GM18870 (cell line): ENCODE results near the gene YPEL2.
"Not testable (repeated sequence)": the region's sequence is repeated elsewhere in the genome, so short reads cannot be mapped to it uniquely, and the experiment has no call there.

Experiments
- ATAC-seq: cut with Tn5 transposase; IDR thresholded peaks from one replicate; pipeline ENCODE4 v1.9.1; 2021; ENCODE audit warnings: moderate library complexity; ENCODE audit not compliant: unreplicated experiment

YPEL2 gene

GRCh38 chr17:59374612-59375011, 43.2 kb downstream of the YPEL2 start:
- no peak for ATAC-seq

GRCh38 chr17:59375857-59376256, 44.4 kb downstream of the YPEL2 start:
- ATAC-seq, result peak; percentile 47

DNA sequence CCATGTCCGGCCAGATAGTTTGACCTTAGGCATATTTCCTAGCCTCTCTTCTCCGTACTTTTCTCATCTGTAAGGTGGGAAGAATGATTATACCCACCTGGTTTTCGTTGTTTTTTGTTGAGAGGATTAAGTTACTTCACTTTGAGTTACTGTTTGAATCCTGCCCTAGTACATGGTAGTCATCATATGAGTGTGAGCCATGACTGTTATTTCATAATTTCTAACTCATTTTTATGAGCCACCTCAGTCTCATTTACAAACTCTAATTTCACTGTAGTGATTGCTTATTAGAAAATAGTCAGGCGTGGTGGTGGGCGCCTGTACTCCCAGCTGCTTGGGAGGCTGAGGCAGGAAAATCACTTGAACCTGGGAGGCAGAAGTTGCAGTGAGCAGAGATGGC, 45.1 kb downstream of the YPEL2 start:
- ATAC-seq, result no peak

GRCh38 chr17:59377410-59377809, 46.0 kb downstream of the YPEL2 start:
- ATAC-seq, result no peak

- no peak for ATAC-seq
These were observed 47.2 kb downstream of the YPEL2 start for GRCh38 chr17:59378675-59379074.

GRCh38 chr17:59380474-59380873, 49.0 kb downstream of the YPEL2 start:
- ATAC-seq, result no peak

DNA sequence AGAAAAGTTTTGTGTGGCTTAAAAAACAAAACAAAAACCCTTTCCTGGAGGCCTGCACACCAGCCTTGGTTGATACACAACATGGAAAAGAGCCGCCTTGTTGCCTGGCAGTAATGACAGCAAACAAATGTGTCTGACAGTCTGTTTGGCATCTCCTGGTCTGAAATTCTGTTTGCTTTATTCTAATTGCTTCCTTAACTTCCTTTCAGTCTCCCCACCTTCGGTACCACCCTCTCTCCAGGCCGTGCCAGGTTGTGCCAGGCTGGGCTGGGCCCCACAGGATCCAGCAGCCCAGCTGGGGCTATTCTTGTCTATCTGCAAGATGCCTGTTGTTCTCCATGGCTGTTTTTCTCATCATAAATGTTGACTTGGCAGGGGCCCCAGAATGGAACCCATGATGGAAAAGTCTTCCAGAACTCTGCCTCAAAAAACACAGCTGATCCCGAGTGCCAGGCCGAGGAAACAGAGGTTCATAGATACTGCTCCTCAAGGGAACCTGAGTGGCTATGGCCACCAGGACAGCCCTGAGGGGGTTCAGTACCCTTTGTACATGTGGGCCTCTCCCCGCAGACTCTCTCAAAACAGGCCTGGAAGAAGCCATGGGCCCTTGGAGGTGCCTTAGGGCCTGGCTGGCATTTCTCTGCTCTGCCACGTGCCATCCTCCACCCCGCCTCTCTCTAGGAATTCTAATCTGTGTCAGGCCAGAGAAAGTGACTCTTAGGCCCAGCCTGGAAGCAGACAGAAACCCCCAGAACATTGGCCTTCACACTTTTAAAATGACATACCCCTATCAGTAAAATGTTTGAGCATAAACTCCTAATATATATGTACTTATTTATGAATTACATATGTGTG, 50.5 kb downstream of the YPEL2 start:
- ATAC-seq, result no peak

DNA sequence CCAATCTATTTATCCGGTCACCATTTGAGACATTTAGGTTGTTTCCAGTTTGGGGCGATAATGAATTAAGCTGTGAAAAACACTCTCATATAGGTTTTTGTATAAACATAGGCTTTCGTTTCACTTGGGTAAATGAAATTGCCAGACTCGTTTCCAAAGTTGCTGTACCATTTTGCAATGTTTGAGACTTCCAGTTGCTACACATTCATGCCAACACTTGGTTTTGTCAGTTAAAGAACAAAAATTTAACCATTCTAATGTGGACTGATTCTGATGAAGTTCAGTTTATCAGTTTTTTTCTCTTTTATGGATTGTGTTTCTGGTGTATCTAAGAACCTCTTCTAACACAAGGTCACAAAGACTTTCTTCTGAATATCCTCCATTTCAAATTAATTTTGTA, 52.4 kb downstream of the YPEL2 start:
- no peak for ATAC-seq

DNA sequence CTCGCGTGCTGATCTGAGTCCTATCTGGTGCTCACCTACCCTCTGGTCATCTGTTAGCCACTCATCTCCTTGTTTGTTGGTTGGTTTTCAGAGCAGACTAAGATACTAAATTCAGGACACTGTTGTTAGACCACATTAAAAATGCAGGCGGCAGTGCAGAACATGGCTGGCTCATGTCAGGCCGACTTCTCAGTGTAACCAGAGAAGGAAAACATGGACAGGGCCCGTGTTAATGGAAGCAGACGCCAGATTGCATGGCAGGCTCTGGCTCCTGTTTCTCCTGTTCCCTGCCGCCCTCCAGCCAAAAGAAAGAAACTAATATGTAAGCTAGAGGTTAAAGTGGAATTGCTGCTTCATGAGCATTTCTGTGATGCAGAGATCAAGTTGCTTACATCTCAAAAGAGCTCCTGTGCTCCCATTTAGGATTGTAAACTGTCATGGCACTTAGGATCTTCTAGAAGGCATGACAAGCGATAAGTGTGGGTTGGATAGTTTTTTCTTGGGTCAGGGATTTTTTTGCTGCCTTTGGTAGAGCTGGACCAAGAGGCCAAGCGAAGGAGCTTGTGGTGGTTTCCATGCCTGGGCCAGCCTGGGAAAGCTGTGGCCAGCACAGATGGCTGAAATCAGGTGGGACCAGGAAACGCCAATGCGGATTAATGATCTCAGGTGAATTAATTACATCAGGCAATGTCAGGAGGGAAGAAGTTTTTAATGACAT, 56.1 kb downstream of the YPEL2 start:
- ATAC-seq, result no peak

DNA sequence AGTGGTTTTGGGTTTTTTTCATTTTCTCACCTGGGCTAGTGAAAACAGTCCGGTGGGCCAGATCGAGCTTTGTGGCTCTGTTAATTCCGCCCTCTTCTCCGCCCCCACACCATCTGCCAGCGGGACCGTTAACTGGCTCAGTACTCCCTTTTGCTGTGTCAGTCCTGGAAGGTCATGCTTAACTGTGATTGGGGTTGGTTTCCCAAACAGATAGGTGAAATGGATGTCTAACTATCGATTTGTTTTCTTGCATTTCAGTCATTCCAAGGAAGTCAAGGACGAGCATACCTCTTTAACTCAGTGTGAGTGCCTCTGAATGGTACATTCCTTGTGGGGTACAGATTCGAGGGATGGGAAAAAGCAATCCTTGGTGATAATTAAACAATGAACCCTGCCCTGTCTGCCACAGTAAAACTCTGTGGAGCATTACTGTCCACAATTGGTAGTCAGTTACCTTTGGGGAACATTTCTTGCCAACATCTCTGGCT, 56.7 kb downstream of the YPEL2 start:
- ATAC-seq, result no peak

DNA sequence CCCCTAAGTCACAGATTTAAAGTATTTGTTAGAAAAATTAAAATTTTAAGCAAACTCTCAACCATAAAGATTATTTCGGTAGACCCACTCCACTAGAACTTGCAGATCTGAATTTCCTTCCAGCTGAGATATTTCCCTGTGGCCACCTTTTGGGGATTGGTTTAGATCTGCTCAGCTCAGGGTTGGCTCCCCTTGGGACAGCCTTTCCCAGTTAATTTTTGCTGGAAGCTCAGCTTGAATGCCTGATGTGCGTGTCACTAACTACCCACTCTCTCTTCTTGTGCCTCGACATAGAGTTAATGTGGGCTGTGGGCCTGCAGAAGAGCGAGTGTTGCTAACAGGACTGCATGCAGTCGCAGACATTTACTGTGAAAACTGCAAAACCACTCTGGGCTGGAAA, 57.6 kb downstream of the YPEL2 start:
- no peak for ATAC-seq

GRCh38 chr17:59391021-59391420, 59.6 kb downstream of the YPEL2 start:
- no peak for ATAC-seq

GRCh38 chr17:59392973-59393679, 61.7 kb downstream of the YPEL2 start:
- no peak for ATAC-seq

DNA sequence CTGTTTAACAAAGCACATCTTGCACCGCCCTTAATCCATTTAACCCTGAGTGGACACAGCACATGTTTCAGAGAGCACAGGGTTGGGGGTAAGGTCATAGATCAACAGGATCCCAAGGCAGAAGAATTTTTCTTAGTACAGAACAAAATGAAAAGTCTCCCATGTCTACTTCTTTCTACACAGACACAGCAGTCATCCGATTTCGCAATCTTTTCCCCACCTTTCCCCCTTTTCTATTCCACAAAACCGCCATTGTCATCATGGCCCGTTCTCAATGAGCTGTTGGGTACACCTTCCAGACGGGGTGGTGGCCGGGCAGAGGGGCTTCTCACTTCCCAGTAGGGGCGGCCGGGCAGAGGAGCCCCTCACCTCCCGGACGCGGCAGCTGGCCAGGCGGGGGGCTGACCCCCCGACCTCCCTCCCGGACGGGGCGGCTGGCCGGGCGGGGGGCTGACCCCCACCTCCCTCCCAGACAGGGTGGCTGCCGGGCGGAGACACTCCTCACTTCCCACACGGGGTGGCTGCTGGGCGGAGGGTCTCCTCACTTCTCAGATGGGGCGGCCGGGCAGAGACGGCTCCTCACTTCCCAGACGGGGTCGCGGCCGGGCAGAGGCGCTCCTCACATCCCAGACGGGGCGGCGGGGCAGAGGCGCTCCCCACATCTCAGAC, 62.4 kb downstream of the YPEL2 start:
- not testable (repeated sequence) for ATAC-seq

- ATAC-seq, result no peak
These were observed 64.8 kb downstream of the YPEL2 start for GRCh38 chr17:59396134-59396826.

DNA sequence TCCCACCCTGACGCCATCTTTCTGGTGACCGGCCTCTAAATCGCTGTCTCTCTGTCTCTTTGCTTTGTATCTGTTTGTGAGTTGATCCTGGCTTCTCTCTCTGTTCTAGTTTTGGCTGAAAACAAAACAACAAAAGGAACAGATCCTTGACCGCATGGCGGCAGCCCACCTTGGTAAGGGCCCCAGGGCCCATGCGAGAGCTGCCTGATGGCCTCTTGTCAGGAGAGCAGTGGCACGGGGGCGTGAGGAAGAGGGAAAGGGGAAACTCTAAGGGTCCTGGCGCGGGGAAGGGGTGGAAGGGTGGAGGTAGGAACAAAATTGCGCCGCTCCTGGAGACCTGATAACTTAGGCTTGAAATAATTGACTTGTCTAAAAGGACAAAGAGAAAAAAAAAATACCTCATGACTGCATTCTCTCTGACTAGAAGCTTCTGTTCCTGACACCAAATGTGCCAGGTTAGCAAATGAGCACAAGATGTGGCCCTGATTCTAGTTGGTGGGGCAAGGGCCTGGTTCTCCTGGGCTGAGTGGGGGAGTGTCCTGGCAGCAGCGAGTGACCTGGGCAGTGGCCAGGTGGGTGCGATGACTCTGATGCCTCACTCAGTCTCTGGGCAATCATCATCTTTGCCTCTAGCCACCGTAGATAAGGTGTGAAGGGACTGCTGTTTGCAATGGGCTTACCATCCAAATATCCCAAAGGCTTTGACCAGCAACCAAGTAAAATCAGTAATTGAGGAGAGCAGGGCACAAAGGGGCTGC, 66.0 kb downstream of the YPEL2 start:
- no peak for ATAC-seq

- ATAC-seq, result no peak
These were observed 68.5 kb downstream of the YPEL2 start for GRCh38 chr17:59399914-59400313.

DNA sequence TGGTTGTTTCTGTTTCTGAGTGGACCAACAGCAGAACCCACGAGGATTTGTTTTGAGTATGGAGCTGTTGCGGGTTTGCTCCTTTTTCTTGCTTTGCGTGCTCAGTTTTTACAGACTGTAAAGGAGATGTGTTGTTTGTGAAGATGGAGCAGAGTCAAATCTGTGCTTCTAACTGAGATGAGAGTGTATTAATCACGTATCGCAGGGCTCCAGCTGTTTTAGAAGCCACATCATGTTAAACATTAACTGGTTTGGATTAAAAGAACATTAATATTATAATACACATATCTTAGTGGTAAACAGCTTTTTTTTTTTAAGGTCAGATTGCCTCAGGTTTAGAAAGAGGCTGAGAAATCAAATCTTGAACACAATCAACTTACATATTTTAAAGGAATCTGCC, 69.4 kb downstream of the YPEL2 start:
- ATAC-seq, result no peak

GRCh38 chr17:59401274-59401673, 69.8 kb downstream of the YPEL2 start:
- no peak for ATAC-seq

GRCh38 chr17:59401725-59402124, 70.3 kb downstream of the YPEL2 start:
- no peak for ATAC-seq
